ENCODE data around the gene HSPB8.

DNA sequence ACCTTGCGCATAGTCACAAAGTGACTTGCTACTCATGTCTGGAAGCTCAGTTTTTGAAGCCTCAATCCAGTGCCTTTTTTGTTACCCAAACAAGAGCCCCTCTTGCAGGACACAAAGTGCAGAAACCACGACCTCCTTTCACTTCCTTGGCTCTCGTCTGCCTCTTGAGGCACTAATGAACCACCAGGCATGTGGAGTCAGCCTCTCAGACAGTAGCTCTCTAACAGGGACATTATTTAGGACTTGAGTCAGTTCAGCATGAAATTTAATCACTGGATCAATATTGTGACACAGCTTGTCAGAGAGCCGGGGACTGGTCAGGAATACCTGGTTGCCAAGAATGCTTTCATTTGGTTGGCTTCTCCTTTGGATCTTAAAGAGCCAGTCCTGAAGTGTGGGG, 46.7 kb downstream of the HSPB8 start:
- TF ChIP-seq, protein P1, sequence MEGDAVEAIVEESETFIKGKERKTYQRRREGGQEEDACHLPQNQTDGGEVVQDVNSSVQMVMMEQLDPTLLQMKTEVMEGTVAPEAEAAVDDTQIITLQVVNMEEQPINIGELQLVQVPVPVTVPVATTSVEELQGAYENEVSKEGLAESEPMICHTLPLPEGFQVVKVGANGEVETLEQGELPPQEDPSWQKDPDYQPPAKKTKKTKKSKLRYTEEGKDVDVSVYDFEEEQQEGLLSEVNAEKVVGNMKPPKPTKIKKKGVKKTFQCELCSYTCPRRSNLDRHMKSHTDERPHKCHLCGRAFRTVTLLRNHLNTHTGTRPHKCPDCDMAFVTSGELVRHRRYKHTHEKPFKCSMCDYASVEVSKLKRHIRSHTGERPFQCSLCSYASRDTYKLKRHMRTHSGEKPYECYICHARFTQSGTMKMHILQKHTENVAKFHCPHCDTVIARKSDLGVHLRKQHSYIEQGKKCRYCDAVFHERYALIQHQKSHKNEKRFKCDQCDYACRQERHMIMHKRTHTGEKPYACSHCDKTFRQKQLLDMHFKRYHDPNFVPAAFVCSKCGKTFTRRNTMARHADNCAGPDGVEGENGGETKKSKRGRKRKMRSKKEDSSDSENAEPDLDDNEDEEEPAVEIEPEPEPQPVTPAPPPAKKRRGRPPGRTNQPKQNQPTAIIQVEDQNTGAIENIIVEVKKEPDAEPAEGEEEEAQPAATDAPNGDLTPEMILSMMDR (IDR thresholded peaks at IDR 0.05; ENCODE audit: insufficient read depth, low read length), result no peak
- TF ChIP-seq, protein P2, sequence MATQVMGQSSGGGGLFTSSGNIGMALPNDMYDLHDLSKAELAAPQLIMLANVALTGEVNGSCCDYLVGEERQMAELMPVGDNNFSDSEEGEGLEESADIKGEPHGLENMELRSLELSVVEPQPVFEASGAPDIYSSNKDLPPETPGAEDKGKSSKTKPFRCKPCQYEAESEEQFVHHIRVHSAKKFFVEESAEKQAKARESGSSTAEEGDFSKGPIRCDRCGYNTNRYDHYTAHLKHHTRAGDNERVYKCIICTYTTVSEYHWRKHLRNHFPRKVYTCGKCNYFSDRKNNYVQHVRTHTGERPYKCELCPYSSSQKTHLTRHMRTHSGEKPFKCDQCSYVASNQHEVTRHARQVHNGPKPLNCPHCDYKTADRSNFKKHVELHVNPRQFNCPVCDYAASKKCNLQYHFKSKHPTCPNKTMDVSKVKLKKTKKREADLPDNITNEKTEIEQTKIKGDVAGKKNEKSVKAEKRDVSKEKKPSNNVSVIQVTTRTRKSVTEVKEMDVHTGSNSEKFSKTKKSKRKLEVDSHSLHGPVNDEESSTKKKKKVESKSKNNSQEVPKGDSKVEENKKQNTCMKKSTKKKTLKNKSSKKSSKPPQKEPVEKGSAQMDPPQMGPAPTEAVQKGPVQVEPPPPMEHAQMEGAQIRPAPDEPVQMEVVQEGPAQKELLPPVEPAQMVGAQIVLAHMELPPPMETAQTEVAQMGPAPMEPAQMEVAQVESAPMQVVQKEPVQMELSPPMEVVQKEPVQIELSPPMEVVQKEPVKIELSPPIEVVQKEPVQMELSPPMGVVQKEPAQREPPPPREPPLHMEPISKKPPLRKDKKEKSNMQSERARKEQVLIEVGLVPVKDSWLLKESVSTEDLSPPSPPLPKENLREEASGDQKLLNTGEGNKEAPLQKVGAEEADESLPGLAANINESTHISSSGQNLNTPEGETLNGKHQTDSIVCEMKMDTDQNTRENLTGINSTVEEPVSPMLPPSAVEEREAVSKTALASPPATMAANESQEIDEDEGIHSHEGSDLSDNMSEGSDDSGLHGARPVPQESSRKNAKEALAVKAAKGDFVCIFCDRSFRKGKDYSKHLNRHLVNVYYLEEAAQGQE (IDR thresholded peaks at IDR 0.05; ENCODE audit: insufficient replicate concordance, low read depth), result no peak
- TF ChIP-seq POLR2AphosphoS5 (IDR thresholded peaks at IDR 0.05; ENCODE audit: low read depth) (no peak), GABPA (IDR thresholded peaks at IDR 0.05; ENCODE audit: low read depth) (no peak), SPI1 (IDR thresholded peaks at IDR 0.05; ENCODE audit: borderline replicate concordance, low read depth) (no peak)
